Measurements from ENCODE around the gene ARHGAP27. TPM values are rescaled to one million over a fixed set of nuclear protein-coding genes. Genes with fewer than 3 reads are reported as not detected.
"Not testable (repeated sequence)": the region's sequence is repeated elsewhere in the genome, so short reads cannot be mapped to it uniquely, and the experiment has no call there.

Gene ARHGAP27
- total RNA-seq, 1 experiment from 2014 or later, result 61.4 TPM

DNA sequence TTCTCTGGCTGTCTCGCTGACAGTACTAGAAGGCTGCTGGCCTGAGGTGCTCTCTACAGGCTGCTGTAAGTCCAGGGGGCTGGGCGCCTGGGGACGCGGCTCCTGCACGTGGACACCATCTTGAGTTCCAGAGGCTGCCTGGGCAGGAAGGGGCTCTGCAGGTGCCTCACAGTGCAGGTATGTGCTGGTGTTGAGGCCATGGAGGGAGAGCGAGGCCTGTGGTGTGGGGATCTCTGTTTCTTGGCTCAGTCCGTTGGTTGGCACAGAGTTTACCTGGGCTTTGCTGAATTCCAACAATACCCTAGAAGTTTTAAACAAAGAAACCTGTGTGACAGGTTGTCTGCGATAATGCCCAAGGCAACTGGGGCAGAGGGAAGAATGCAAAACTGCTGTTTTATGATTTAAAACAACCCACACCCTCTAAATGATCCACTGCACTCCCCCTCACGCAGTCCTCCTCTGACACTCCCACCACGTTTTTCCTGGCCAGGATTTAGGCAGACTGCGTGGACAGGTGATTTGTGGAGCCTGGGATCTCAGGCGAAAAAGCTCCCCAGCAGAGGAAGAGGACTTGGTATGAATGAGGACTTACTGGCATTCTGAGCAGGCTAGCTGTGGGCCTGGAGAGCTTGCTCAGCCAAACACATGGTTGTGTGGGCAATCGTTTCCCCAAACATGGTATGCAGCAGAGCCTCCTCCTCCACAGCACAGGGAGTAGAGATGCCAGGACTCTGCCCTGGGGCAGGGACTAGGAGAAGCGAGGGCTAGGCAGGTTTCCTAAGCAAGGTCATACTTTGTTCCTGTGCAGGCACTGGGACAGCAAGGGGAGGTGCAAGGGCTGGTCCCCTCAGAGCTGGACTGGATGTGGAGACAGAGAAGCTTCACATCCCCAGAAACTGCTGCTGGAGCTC lies 35.9 kb upstream of the ARHGAP27 start:
- Histone ChIP-seq H3K79me2 (ENCODE audit: low read depth) (peaks cover 26% of the 10 kb centered on the region), H3K4me1 (replicated peaks; ENCODE audit: insufficient read depth) (peaks cover 54% of the 10 kb centered on the region), H3K4me3 (peak overlapping the region; percentile 35; the same call in 1 of the 2 replicates), H3K27ac (peak overlapping the region; percentile 84), H3K4me2 (peak overlapping the region; percentile 84), H3F3A (ENCODE audit: insufficient read depth, low read depth) (peaks cover 38% of the 10 kb centered on the region), H3K36me3 (ENCODE audit: low read depth) (peaks cover 15% of the 10 kb centered on the region; the same call in 1 of the 2 replicates)
- H4K20me1 ChIP-seq (ENCODE audit: insufficient read depth); H2AFZ ChIP-seq; H3K9me2 ChIP-seq (ENCODE audit: insufficient read depth); CTCF ChIA-PET; H3K27me3 ChIP-seq (ENCODE audit: insufficient read depth, low read depth); intact Hi-C loops (cut with micrococcal nuclease; ENCODE audit: unreplicated experiment); H3K9me3 ChIP-seq (ENCODE audit: insufficient read depth, low read depth); POLR2A ChIA-PET (ENCODE audit: unreplicated experiment): not testable (repeated sequence)
- DNase-seq, result peak; percentile 76 to 97
- BruUV-seq (replicated peaks), result TSS peak; percentile 76

DNA sequence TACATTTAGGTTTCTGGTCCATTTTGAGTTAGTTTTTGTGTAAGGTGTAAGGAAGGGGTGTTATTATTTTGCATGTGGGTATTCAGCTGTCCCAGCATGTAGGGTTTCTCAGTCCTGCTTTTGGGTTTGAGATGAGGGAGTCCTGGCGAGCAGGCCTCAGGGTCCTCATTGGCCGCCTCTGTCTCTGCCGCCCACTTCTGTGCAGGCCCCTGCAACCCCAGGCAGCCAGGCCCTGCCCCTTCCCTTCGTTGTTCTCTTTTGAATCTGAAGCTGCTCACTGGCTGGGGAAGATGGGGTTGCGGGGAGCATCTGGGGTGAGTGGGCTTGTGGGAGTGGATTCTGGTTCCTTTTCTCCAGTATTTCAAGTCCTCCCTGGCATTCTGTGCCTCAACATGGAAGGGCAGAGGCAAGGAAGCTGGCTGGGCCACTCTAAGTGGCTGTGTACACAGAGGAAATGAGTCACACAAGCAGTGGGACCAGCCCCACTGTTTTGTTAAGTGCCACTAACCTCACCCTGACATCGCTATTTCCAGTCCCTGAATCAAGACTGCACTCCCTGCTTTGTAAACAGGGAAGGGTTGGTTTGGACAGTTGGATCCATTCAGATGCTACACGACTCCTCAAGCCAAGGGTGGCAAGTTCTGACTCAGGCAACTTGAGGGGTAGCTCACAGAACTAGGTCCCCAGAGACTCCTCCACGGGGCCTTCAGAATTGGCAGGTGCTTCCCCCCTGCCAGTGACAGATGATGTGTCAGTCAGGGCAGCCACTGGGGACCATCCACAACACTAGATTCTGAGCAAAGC lies 29.1 kb upstream of the ARHGAP27 start:
- BruUV-seq (replicated peaks); H3K27me3 ChIP-seq (ENCODE audit: insufficient read depth, low read depth); H2AFZ ChIP-seq; H3K9me2 ChIP-seq (ENCODE audit: insufficient read depth); H3K9me3 ChIP-seq (ENCODE audit: insufficient read depth, low read depth); intact Hi-C loops (cut with micrococcal nuclease; ENCODE audit: unreplicated experiment); H3K36me3 ChIP-seq (ENCODE audit: low read depth); H4K20me1 ChIP-seq (ENCODE audit: insufficient read depth); POLR2A ChIA-PET (ENCODE audit: unreplicated experiment); H3F3A ChIP-seq (ENCODE audit: insufficient read depth, low read depth); H3K4me3 ChIP-seq: not testable (repeated sequence)
- H3K79me2 ChIP-seq (ENCODE audit: low read depth), result peaks cover 23% of the 10 kb centered on the region
- CTCF ChIA-PET, result interaction anchor here (0.7 kb wide), 1 partner anchor 331 kb away, joined by 3 read pairs; no protein-coding TSS in a partner anchor
- peaks cover 40% of the 10 kb centered on the region for H3K4me1 ChIP-seq (replicated peaks; ENCODE audit: insufficient read depth)
- peak; percentile 70 to 91 for DNase-seq
- H3K4me2 ChIP-seq, result peak overlapping the region; percentile 51
- peak overlapping the region; percentile 85 for H3K27ac ChIP-seq

DNA sequence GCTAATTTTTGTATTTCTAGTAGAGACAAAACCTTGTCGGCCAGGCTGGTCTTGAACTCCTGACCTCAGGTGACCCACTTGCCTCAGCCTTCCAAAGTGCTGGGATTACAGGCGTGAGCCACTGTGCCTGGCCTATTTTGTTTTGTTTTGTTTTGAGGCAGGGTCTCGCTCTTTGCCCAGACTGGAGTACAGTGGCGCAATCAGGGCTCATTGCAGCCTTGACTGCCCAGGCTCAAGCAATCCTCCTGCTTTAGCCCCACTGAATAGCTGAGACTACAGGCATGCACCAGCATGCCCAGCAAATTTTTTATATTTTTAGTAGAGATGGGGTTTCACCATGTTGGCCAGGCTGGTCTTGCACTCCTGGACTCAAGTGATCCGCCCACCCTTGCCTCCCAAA lies 27.8 kb upstream of the ARHGAP27 start:
- H3K9me2 ChIP-seq (ENCODE audit: insufficient read depth); H3F3A ChIP-seq (ENCODE audit: insufficient read depth, low read depth); DNase-seq; intact Hi-C loops (cut with micrococcal nuclease; ENCODE audit: unreplicated experiment); H3K27ac ChIP-seq; H3K36me3 ChIP-seq (ENCODE audit: low read depth); POLR2A ChIA-PET (ENCODE audit: unreplicated experiment); H3K27me3 ChIP-seq (ENCODE audit: insufficient read depth, low read depth); H3K4me3 ChIP-seq; H4K20me1 ChIP-seq (ENCODE audit: insufficient read depth); H3K4me2 ChIP-seq; H2AFZ ChIP-seq; CTCF ChIA-PET; H3K9me3 ChIP-seq (ENCODE audit: insufficient read depth, low read depth); BruUV-seq (replicated peaks): not testable (repeated sequence)
- H3K79me2 ChIP-seq (ENCODE audit: low read depth), result peaks cover 16% of the 10 kb centered on the region
- peaks cover 34% of the 10 kb centered on the region for H3K4me1 ChIP-seq (replicated peaks; ENCODE audit: insufficient read depth)

DNA sequence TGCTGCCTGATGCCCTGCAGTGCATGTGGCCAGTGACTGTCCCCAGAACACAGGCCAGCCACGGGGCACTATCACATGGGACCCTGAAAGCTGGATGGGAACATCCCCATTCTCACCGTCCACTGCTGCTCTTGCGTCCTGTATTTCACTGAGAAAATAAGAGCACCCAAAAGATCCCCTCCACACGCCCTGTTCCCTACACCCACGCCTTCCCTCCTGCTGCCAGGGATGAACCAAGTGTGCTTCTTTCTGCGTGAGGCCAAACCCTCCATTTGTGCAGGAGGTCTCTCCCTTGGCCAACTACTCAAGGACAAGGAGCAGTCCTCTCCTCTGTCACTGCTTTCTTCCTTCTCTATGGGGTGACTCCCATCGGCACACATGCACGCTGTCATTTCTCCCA lies 21.7 kb upstream of the ARHGAP27 start:
- BruUV-seq (replicated peaks); H3K4me1 ChIP-seq (replicated peaks; ENCODE audit: insufficient read depth); H3K27me3 ChIP-seq (ENCODE audit: insufficient read depth, low read depth); H3K9me2 ChIP-seq (ENCODE audit: insufficient read depth); H2AFZ ChIP-seq; intact Hi-C loops (cut with micrococcal nuclease; ENCODE audit: unreplicated experiment); CTCF ChIA-PET; H4K20me1 ChIP-seq (ENCODE audit: insufficient read depth); H3K9me3 ChIP-seq (ENCODE audit: insufficient read depth, low read depth); DNase-seq; H3K4me3 ChIP-seq; H3K4me2 ChIP-seq; H3K79me2 ChIP-seq (ENCODE audit: low read depth); H3K27ac ChIP-seq; POLR2A ChIA-PET (ENCODE audit: unreplicated experiment); H3K36me3 ChIP-seq (ENCODE audit: low read depth); H3F3A ChIP-seq (ENCODE audit: insufficient read depth, low read depth): not testable (repeated sequence)

DNA sequence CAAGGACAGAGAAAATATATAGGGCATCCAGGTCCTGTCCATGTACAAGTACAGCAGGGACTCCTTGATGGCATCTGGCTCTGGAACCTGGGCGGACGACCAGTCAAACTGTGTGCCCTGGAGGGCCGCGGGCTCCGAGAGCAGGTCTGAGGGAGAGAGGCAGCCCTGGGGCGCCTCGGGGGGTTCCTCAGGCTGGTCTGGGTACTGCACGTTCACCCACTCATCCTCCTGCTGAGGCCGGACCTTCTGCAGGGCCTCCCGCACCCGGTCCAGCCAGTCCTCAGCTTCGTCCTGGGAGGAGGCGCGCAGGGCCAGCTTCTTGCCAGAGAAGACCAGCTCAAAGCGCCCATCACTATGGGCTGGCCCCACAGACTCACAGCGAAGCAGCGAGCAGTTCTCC lies 21.1 kb upstream of the ARHGAP27 start:
- CTCF ChIA-PET; H4K20me1 ChIP-seq (ENCODE audit: insufficient read depth); H3K36me3 ChIP-seq (ENCODE audit: low read depth); H2AFZ ChIP-seq; POLR2A ChIA-PET (ENCODE audit: unreplicated experiment); H3K9me2 ChIP-seq (ENCODE audit: insufficient read depth); H3K27me3 ChIP-seq (ENCODE audit: insufficient read depth, low read depth); H3K9me3 ChIP-seq (ENCODE audit: insufficient read depth, low read depth); H3F3A ChIP-seq (ENCODE audit: insufficient read depth, low read depth); H3K4me3 ChIP-seq; H3K27ac ChIP-seq; H3K4me2 ChIP-seq; intact Hi-C loops (cut with micrococcal nuclease; ENCODE audit: unreplicated experiment); DNase-seq; H3K79me2 ChIP-seq (ENCODE audit: low read depth); BruUV-seq (replicated peaks); H3K4me1 ChIP-seq (replicated peaks; ENCODE audit: insufficient read depth): not testable (repeated sequence)

DNA sequence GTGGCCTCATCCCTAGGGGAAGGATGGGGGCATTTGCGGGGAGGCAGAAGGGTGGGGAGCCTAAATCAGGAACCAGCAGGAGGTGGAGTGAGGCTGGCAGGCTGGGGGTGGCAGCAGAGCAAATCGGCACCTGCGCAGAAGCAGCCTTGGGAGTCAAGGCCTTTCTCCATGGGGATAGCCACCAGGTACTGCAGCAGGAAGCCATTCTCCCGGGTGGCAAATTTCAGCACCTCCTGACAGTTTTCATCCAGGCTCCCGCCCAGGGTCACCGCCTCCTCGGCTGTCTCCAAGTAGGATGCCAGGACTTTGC lies 20.5 kb upstream of the ARHGAP27 start:
- H3K79me2 ChIP-seq (ENCODE audit: low read depth); H3F3A ChIP-seq (ENCODE audit: insufficient read depth, low read depth); CTCF ChIA-PET; H3K4me2 ChIP-seq; H3K9me2 ChIP-seq (ENCODE audit: insufficient read depth); DNase-seq; POLR2A ChIA-PET (ENCODE audit: unreplicated experiment); H3K4me3 ChIP-seq; H3K9me3 ChIP-seq (ENCODE audit: insufficient read depth, low read depth); H4K20me1 ChIP-seq (ENCODE audit: insufficient read depth); H3K4me1 ChIP-seq (replicated peaks; ENCODE audit: insufficient read depth); BruUV-seq (replicated peaks); H2AFZ ChIP-seq; H3K27ac ChIP-seq; H3K36me3 ChIP-seq (ENCODE audit: low read depth); H3K27me3 ChIP-seq (ENCODE audit: insufficient read depth, low read depth); intact Hi-C loops (cut with micrococcal nuclease; ENCODE audit: unreplicated experiment): not testable (repeated sequence)

All from PC-9 (cell line).